ENCODE data around the gene ABAT.
A peak's percentile ranks its signal among the peaks of the same experiment; 100 is the strongest.

The ABAT gene

GRCh38 chr16:8674413-8675022, at the start of gene ABAT:
Gene ABAT (plus strand): TSS chr16:8674617. CDS start chr16:8735740, 61,123 bp downstream.
- peak; percentile 73 to 84 (median 78) for DNase-seq

GRCh38 chr16:8625491-8626087, 48.8 kb upstream of the ABAT start:
- DNase-seq: no peak

- no peak for DNase-seq
Measured at GRCh38 chr16:8626946-8627345, 47.5 kb upstream of the ABAT start.

- no peak for DNase-seq
Measured at GRCh38 chr16:8627456-8627855, 47.0 kb upstream of the ABAT start.

- no peak for DNase-seq
Measured at GRCh38 chr16:8628981-8629725, 45.3 kb upstream of the ABAT start.

- DNase-seq: no peak
Measured at GRCh38 chr16:8630255-8630953, 44.0 kb upstream of the ABAT start.

GRCh38 chr16:8631373-8631772, 43.0 kb upstream of the ABAT start:
- DNase-seq: no peak

GRCh38 chr16:8631818-8632465, 42.5 kb upstream of the ABAT start:
- no peak for DNase-seq

GRCh38 chr16:8632675-8633182, 41.7 kb upstream of the ABAT start:
- DNase-seq: no peak

GRCh38 chr16:8634991-8635736, 39.3 kb upstream of the ABAT start:
- DNase-seq: no peak

GRCh38 chr16:8639694-8640093, 34.7 kb upstream of the ABAT start:
- DNase-seq: no peak

GRCh38 chr16:8641671-8642070, 32.7 kb upstream of the ABAT start:
- DNase-seq: no peak

- no peak for DNase-seq
Measured at GRCh38 chr16:8642146-8642545, 32.3 kb upstream of the ABAT start.

- no peak for DNase-seq
Measured at GRCh38 chr16:8644211-8645140, 29.9 kb upstream of the ABAT start.

GRCh38 chr16:8645141-8645521, 29.3 kb upstream of the ABAT start:
- no peak for DNase-seq

- DNase-seq: no peak
Measured at GRCh38 chr16:8645831-8646230, 28.6 kb upstream of the ABAT start.

- DNase-seq: no peak
Measured at GRCh38 chr16:8646326-8647053, 27.9 kb upstream of the ABAT start.

GRCh38 chr16:8647721-8648318, 26.6 kb upstream of the ABAT start:
- no peak for DNase-seq

GRCh38 chr16:8648877-8649276, 25.5 kb upstream of the ABAT start:
- no peak for DNase-seq

All from activated CD4-positive, CD25-positive, alpha-beta regulatory T cell (primary cell).